Motor neuron (in vitro differentiated cells): ENCODE data around the gene KCNK10. TPM values are rescaled to one million over a fixed set of nuclear protein-coding genes. Genes with fewer than 3 reads are reported as not detected.

Experiments used
- ATAC-seq, 8 experiments: fragments of 200-7000 bp; cut with Tn5 transposase; replicated peaks in 6 of 8; 2 replicates each; pipeline ENCODE4 v1.8.0; 2021; ENCODE audit warnings: mild to moderate bottlenecking in 8 of 8, moderate library complexity in 8 of 8
- H3K27ac ChIP-seq, 2 donors: fragments of 250-450 bp; sonication (Bioruptor Pico); 2 replicates each; pipeline ENCODE4 v1.9.0; 2021; ENCODE audit warnings: antibody characterized with exemption in 2 of 2, mild to moderate bottlenecking in 2 of 2, moderate library complexity in 1 of 2
- H3K4me1 ChIP-seq, 2 donors: fragments of 250-450 bp; sonication (Bioruptor Pico); replicated peaks in 1 of 2; 2 replicates each; pipeline ENCODE4 v1.6.1; 2021; ENCODE audit warnings: antibody characterized with exemption in 2 of 2, mild to moderate bottlenecking in 2 of 2, moderate library complexity in 1 of 2
- H3K4me3 ChIP-seq, 5 donors: fragments of 250-450 bp; sonication (Bioruptor Pico); 2 replicates each; pipeline ENCODE4 v1.9.0; 2021; ENCODE audit warnings: antibody characterized with exemption in 5 of 5, mild to moderate bottlenecking in 5 of 5, moderate library complexity in 4 of 5
- WGBS, 10 experiments: fragments of 450-650 bp; shearing (Covaris generic); methylation state at CpG; one replicate each; pipeline ENCODE4 v1.0.0; 2022; 5-methylcytosine and 5-hydroxymethylcytosine counted together
- in situ Hi-C, 9 experiments: fragments of 400-800 bp; cut with MboI; loops; one replicate each; pipeline ENCODE4 v1.15.0; 2021; ENCODE audit warnings: low sequenced_read_pairs in 9 of 9, low pct_unique_long_range_greater_than_20kb in 2 of 9; ENCODE audit not compliant: unreplicated experiment in 9 of 9
- total RNA-seq, 8 experiments: library from RNA; unstranded; fragments of 300-600 nt; gene quantifications; 2 replicates each; pipeline versions ENCODE4 v1.2.3 to v1.2.4, GENCODE V29; 2022

The KCNK10 gene
- 1 to 10 TPM in 5 of 8 experiments, under 1 TPM in 3; 0.13 to 7.1 (median 5.1) TPM for total RNA-seq

GRCh38 chr14:88323086-88323522 lies at the start of gene KCNK10:
KCNK10 (minus strand) TSS chr14:88323269; CDS start chr14:88322798, 471 bp downstream.
- Histone ChIP-seq H3K27ac (peak within 1 kb of the TSS; percentile 34 to 48), H3K4me1 (peaks cover 4 to 9% of the 10 kb centered on the region in 2 donors), H3K4me3 (peak within 1 kb of the TSS; percentile 51 to 76 (median 62))
- peak; percentile 41 to 79 (median 71) for ATAC-seq
- in situ Hi-C loops = no loop called here
- 0% methylated on average over 3 of the region's 52 CpGs; no CpG with 5 or more reads in 9 of the 10 experiments for WGBS, 10 experiments

GRCh38 chr14:88369496-88369895 lies 46.4 kb upstream of the KCNK10 start:
- H3K4me3 ChIP-seq = no peak overlapping the region
- 78% methylated on average over 1 of the region's 1 CpG; no CpG with 5 or more reads in 9 of the 10 experiments for WGBS, 10 experiments
- ATAC-seq = no peak
- no peak overlapping the region for H3K27ac ChIP-seq
- peaks cover 0 to 7% of the 10 kb centered on the region in 2 donors for H3K4me1 ChIP-seq
- in situ Hi-C loops = loop anchor here in 2 of 9 experiments (25.0 kb wide), 2 partner anchors 182 to 357 kb away; partner anchors contain the start of gene GPR65 (in 1 of the 2)

- 6 to 67% (median 48%) methylated on average over 1 to 4 of the region's 4 CpGs; no CpG with 5 or more reads in 1 of the 10 experiments for WGBS, 10 experiments
- no peak overlapping the region for H3K4me3 ChIP-seq
- in situ Hi-C loops = loop anchor here in 2 of 9 experiments (25.0 kb wide), 2 partner anchors 178 to 353 kb away; partner anchors contain the start of gene GPR65 (in 1 of the 2)
- H3K27ac ChIP-seq = no peak overlapping the region
- peaks cover 4 to 8% of the 10 kb centered on the region in 2 donors for H3K4me1 ChIP-seq
- no peak for ATAC-seq
Observed at GRCh38 chr14:88364710-88365413, 41.8 kb upstream of the KCNK10 start.

- Histone ChIP-seq H3K4me1 (peaks cover 4 to 8% of the 10 kb centered on the region in 2 donors), H3K4me3 (no peak overlapping the region), H3K27ac (no peak overlapping the region)
- in situ Hi-C loops = loop anchor here in 2 of 9 experiments (25.0 kb wide), 2 partner anchors 176 to 351 kb away; partner anchors contain the start of gene GPR65 (in 1 of the 2)
- WGBS, 10 experiments = 17 to 100% (median 52%) methylated on average over 1 to 4 of the region's 4 CpGs; no CpG with 5 or more reads in 1 of the 10 experiments
- ATAC-seq = peak in 1 of 8 experiments; percentile 50
Observed at GRCh38 chr14:88363644-88364043, 40.6 kb upstream of the KCNK10 start.

GRCh38 chr14:88359500-88359899 lies 36.4 kb upstream of the KCNK10 start:
- ATAC-seq = peak in 3 of 8 experiments; percentile 45 to 63 (median 55)
- in situ Hi-C loops = loop anchor here in 2 of 9 experiments (25.0 kb wide), 2 partner anchors 172 to 347 kb away; partner anchors contain the start of gene GPR65 (in 1 of the 2)
- Histone ChIP-seq H3K27ac (no peak overlapping the region), H3K4me1 (peaks cover 1 to 4% of the 10 kb centered on the region in 2 donors), H3K4me3 (no peak overlapping the region)
- WGBS, 10 experiments = 0 to 75% (median 28%) methylated on average over 1 to 2 of the region's 2 CpGs; no CpG with 5 or more reads in 2 of the 10 experiments

GRCh38 chr14:88354358-88354757 lies 31.3 kb upstream of the KCNK10 start:
- no peak for ATAC-seq
- in situ Hi-C loops = loop anchor here in 2 of 9 experiments (25.0 kb wide), 2 partner anchors 167 to 342 kb away; partner anchors contain the start of gene GPR65 (in 1 of the 2)
- WGBS, 10 experiments = 18 to 78% (median 57%) methylated on average over 2 to 3 of the region's 3 CpGs; no CpG with 5 or more reads in 4 of the 10 experiments

GRCh38 chr14:88352698-88353097 lies 29.6 kb upstream of the KCNK10 start:
- ATAC-seq = peak in 4 of 8 experiments; percentile 24 to 72 (median 30)
- in situ Hi-C loops = loop anchor here in 2 of 9 experiments (25.0 kb wide), 2 partner anchors 165 to 340 kb away; partner anchors contain the start of gene GPR65 (in 1 of the 2)
- Histone ChIP-seq H3K4me3 (no peak overlapping the region), H3K27ac (no peak overlapping the region), H3K4me1 (peaks cover 5 to 11% of the 10 kb centered on the region in 2 donors)
- 8 to 94% (median 60%) methylated on average over 1 to 3 of the region's 3 CpGs; no CpG with 5 or more reads in 3 of the 10 experiments for WGBS, 10 experiments

More at GRCh38 chr14:88354358-88354757, 31.3 kb upstream of the KCNK10 start:
- Histone ChIP-seq H3K27ac (no peak overlapping the region), H3K4me3 (no peak overlapping the region), H3K4me1 (peaks cover 5 to 11% of the 10 kb centered on the region in 2 donors)

GRCh38 chr14:88351966-88352691 lies 29.1 kb upstream of the KCNK10 start:
- Histone ChIP-seq H3K4me3 (no peak overlapping the region), H3K4me1 (peaks cover 5 to 11% of the 10 kb centered on the region in 2 donors), H3K27ac (no peak overlapping the region)
- WGBS, 10 experiments = 0 to 92% (median 53%) methylated on average over 1 to 4 of the region's 4 CpGs; no CpG with 5 or more reads in 1 of the 10 experiments
- in situ Hi-C loops = loop anchor here in 2 of 9 experiments (25.0 kb wide), 2 partner anchors 165 to 340 kb away; partner anchors contain the start of gene GPR65 (in 1 of the 2)
- peak in 5 of 8 experiments; percentile 69 to 85 (median 74) for ATAC-seq

GRCh38 chr14:88348546-88348945 lies 25.5 kb upstream of the KCNK10 start:
- in situ Hi-C loops = no loop called here
- no peak for ATAC-seq
- H3K4me3 ChIP-seq = no peak overlapping the region
- 14 to 91% (median 70%) methylated on average over 2 to 3 of the region's 3 CpGs for WGBS, 10 experiments
- peaks cover 5 to 11% of the 10 kb centered on the region in 2 donors for H3K4me1 ChIP-seq
- H3K27ac ChIP-seq = no peak overlapping the region

GRCh38 chr14:88346048-88346639 lies 23.1 kb upstream of the KCNK10 start:
- WGBS, 10 experiments = 0 to 89% (median 57%) methylated on average over 1 to 5 of the region's 5 CpGs
- no peak overlapping the region for H3K4me3 ChIP-seq
- H3K4me1 ChIP-seq = no peaks in the 10 kb centered on the region
- H3K27ac ChIP-seq = no peak overlapping the region
- in situ Hi-C loops = no loop called here
- no peak for ATAC-seq

- Histone ChIP-seq H3K27ac (no peak overlapping the region), H3K4me1 (no peaks in the 10 kb centered on the region), H3K4me3 (no peak overlapping the region)
- WGBS, 10 experiments = 61 to 100% (median 73%) methylated on average over 1 to 2 of the region's 2 CpGs; no CpG with 5 or more reads in 4 of the 10 experiments
- no peak for ATAC-seq
- in situ Hi-C loops = no loop called here
Observed at GRCh38 chr14:88342980-88343379, 19.9 kb upstream of the KCNK10 start.

GRCh38 chr14:88340357-88340756 lies 17.3 kb upstream of the KCNK10 start:
- Histone ChIP-seq H3K27ac (no peak overlapping the region), H3K4me1 (no peaks in the 10 kb centered on the region), H3K4me3 (no peak overlapping the region)
- in situ Hi-C loops = no loop called here
- no peak for ATAC-seq
